Central memory CD4-positive, alpha-beta T cell (primary cell): Measurements from ENCODE around the gene PAGR1.
A peak's percentile ranks its signal among the peaks of the same experiment; 100 is the strongest.
"Not testable (repeated sequence)": the region's sequence is repeated elsewhere in the genome, so short reads cannot be mapped to it uniquely, and the experiment has no call there.

Source experiments
- DNase-seq: peaks from one replicate; pipeline ENCODE4 v3.0.0; 2022

The PAGR1 gene

GRCh38 chr16:29793153-29793552 lies 22.8 kb upstream of the PAGR1 start:
- not testable (repeated sequence) for DNase-seq

GRCh38 chr16:29794231-29794710 lies 21.7 kb upstream of the PAGR1 start:
- no peak for DNase-seq

- DNase-seq, result no peak
Observed at GRCh38 chr16:29802416-29802935, 13.5 kb upstream of the PAGR1 start.

- no peak for DNase-seq
Observed at GRCh38 chr16:29804020-29804419, 11.9 kb upstream of the PAGR1 start.

GRCh38 chr16:29804455-29805231 lies 11.3 kb upstream of the PAGR1 start:
- DNase-seq, result no peak

GRCh38 chr16:29805232-29806098 lies 10.5 kb upstream of the PAGR1 start:
- DNase-seq, result peak; percentile 98

GRCh38 chr16:29806099-29806579 lies 9.8 kb upstream of the PAGR1 start, which contains the start of gene MAZ:
Gene MAZ, plus strand, starts transcription at chr16:29806529. Its CDS starts 173 bp downstream, at chr16:29806702.
- DNase-seq, result no peak

- DNase-seq, result no peak
Observed at GRCh38 chr16:29806641-29807425, 9.1 kb upstream of the PAGR1 start.

- peak; percentile 92 for DNase-seq
Observed at GRCh38 chr16:29807426-29808218, 8.3 kb upstream of the PAGR1 start.

- DNase-seq, result no peak
Observed at GRCh38 chr16:29808219-29808900, 7.6 kb upstream of the PAGR1 start.

GRCh38 chr16:29809031-29809747 lies 6.8 kb upstream of the PAGR1 start:
- DNase-seq, result no peak

GRCh38 chr16:29809850-29810698 lies 5.9 kb upstream of the PAGR1 start:
- DNase-seq, result peak; percentile 54

- DNase-seq, result no peak
Observed at GRCh38 chr16:29810699-29811169, 5.2 kb upstream of the PAGR1 start.

- peak; percentile 59 for DNase-seq
Observed at GRCh38 chr16:29811170-29811895, 4.6 kb upstream of the PAGR1 start.

- DNase-seq, result no peak
Observed at GRCh38 chr16:29811896-29812665, 3.9 kb upstream of the PAGR1 start, which contains the start of gene PRRT2. Gene PRRT2, plus strand, starts transcription at chr16:29812193. Its CDS starts 862 bp downstream, at chr16:29813055.

- DNase-seq, result no peak
Observed at GRCh38 chr16:29812754-29813643, 3.0 kb upstream of the PAGR1 start.
